Lower leg skin (tissue), 4 donors: ENCODE results near the gene PFDN6. TPM values are rescaled to one million over a fixed set of nuclear protein-coding genes. Genes with fewer than 3 reads are reported as not detected.

Experiments used
- DNase-seq, 2 donors: peaks; one replicate each; pipeline ENCODE4 v3.0.0-alpha.2; 2019; ENCODE audit warnings: low spot score in 2 of 2
- H3K4me3 ChIP-seq: fragments of 200-600 bp; sonication (generic); 2 replicates; pipeline ENCODE4 v1.5.1; 2017; ENCODE audit warnings: mild to moderate bottlenecking, low read depth; ENCODE audit not compliant: poor library complexity, severe bottlenecking
- CTCF ChIP-seq, 3 donors: fragments of 450-650 bp; IDR thresholded peaks; one replicate each; pipeline ENCODE4 v1.5.1; 2016; ENCODE audit warnings: antibody characterized with exemption in 3 of 3, mild to moderate bottlenecking in 3 of 3, moderate library complexity in 2 of 3
- POLR2A ChIP-seq, 2 donors: fragments of 450-650 bp; IDR thresholded peaks; one replicate each; pipeline ENCODE4 v1.6.1; 2016 to 2017; ENCODE audit warnings: antibody characterized with exemption in 2 of 2, mild to moderate bottlenecking in 1 of 2, moderate library complexity in 1 of 2
- WGBS, 2 donors: methylation state at CpG; one replicate each; pipeline ENCODE4 v1.1.5; 2018; 5-methylcytosine and 5-hydroxymethylcytosine counted together
- intact Hi-C: fragments of 100-400 bp; cut with DNase I; formaldehyde crosslinking; loops from one replicate; pipeline ENCODE4 v1.15.0; 2023; ENCODE audit warnings: low total_unique reads
- total RNA-seq, 4 donors: library from RNA; depleted of rRNA; stranded (reverse); fragments of >200 nt; gene quantifications; one replicate each; pipeline ENCODE4 v1.1.0, GENCODE V29; 2016

PFDN6 gene
- total RNA-seq, 4 donors from 2014 or later, result 22.6 to 36.3 (median 35.3) TPM

GRCh38 chr6:33276864-33277662 lies 12.3 kb upstream of the PFDN6 start, which contains the start of gene B3GALT4:
B3GALT4 (plus strand) TSS chr6:33277123; CDS start chr6:33277420, 297 bp downstream.
- intact Hi-C loops, result no loop called here
- DNase-seq, result peak; percentile 69 to 97
- TF ChIP-seq POLR2A (IDR thresholded peaks at IDR 0.05), result peak in 1 of 2 donors; percentile 10
- TF ChIP-seq CTCF (IDR thresholded peaks at IDR 0.05), result no peak
- WGBS, 2 donors, result 1 to 3% methylated on average over 32 to 35 of the region's 80 CpGs
- peak within 1 kb of the TSS; percentile 70 for H3K4me3 ChIP-seq

- H3K4me3 ChIP-seq, result peak overlapping the region; percentile 70
- intact Hi-C loops, result no loop called here
- 42 to 48% methylated on average over 31 to 39 of the region's 39 CpGs for WGBS, 2 donors
- TF ChIP-seq POLR2A (IDR thresholded peaks at IDR 0.05) (no peak), CTCF (IDR thresholded peaks at IDR 0.05) (no peak)
- no peak for DNase-seq
These were observed 11.6 kb upstream of the PFDN6 start for GRCh38 chr6:33277663-33278391.

GRCh38 chr6:33278392-33278741 lies 11.0 kb upstream of the PFDN6 start:
- no peak for DNase-seq
- intact Hi-C loops, result no loop called here
- no peak overlapping the region for H3K4me3 ChIP-seq
- 71 to 78% methylated on average over 8 to 9 of the region's 9 CpGs for WGBS, 2 donors
- no peak for TF ChIP-seq POLR2A (IDR thresholded peaks at IDR 0.05)
- no peak for TF ChIP-seq CTCF (IDR thresholded peaks at IDR 0.05)

GRCh38 chr6:33278810-33279209 lies 10.6 kb upstream of the PFDN6 start:
- 85 to 89% methylated on average over 3 of the region's 3 CpGs for WGBS, 2 donors
- DNase-seq, result no peak
- H3K4me3 ChIP-seq, result no peak overlapping the region
- TF ChIP-seq POLR2A (IDR thresholded peaks at IDR 0.05) (no peak), CTCF (IDR thresholded peaks at IDR 0.05) (no peak)
- intact Hi-C loops, result no loop called here

- 75 to 77% methylated on average over 13 of the region's 13 CpGs for WGBS, 2 donors
- no peak for TF ChIP-seq POLR2A (IDR thresholded peaks at IDR 0.05)
- TF ChIP-seq CTCF (IDR thresholded peaks at IDR 0.05), result no peak
- no peak for DNase-seq
- intact Hi-C loops, result no loop called here
- H3K4me3 ChIP-seq, result no peak overlapping the region
These were observed 10.1 kb upstream of the PFDN6 start for GRCh38 chr6:33279257-33279695.
